HL-60 (cell line): ENCODE data around the gene TANC1.

Experiments
- DNase-seq, 2 experiments: peaks; one replicate each; pipeline ENCODE4 v3.0.0-alpha.2; 2010 to 2020; ENCODE audit warnings: low read depth in 1 of 2, low spot score in 1 of 2
- H3K27ac ChIP-seq: fragments of 250-450 bp; sonication (Bioruptor Pico); replicated peaks from 2 replicates; pipeline ENCODE4 v1.5.1; 2020; ENCODE audit warnings: mild to moderate bottlenecking, moderate library complexity
- H3K27me3 ChIP-seq: fragments of 250-450 bp; sonication (Bioruptor Pico); 2 replicates; pipeline ENCODE4 v1.5.1; 2021; ENCODE audit warnings: mild to moderate bottlenecking, moderate library complexity; ENCODE audit not compliant: insufficient read depth, poor library complexity, severe bottlenecking
- H3K4me3 ChIP-seq: replicated peaks from 2 replicates; pipeline ENCODE4 v1.5.1; 2011; ENCODE audit warnings: mild to moderate bottlenecking, control low read depth, low read length; ENCODE audit not compliant: insufficient read depth
- GABPA ChIP-seq: IDR thresholded peaks from 2 replicates; pipeline ENCODE4 v1.6.1; 2012; ENCODE audit warnings: low read depth
- POLR2AphosphoS5 ChIP-seq: IDR thresholded peaks from 2 replicates; pipeline ENCODE4 v1.6.1; 2012; ENCODE audit warnings: low read depth
- SPI1 ChIP-seq: IDR thresholded peaks from 2 replicates; pipeline ENCODE4 v1.6.1; 2012; ENCODE audit warnings: low read depth, mild to moderate bottlenecking, borderline replicate concordance
- TF ChIP-seq, protein P1 (sequence below): IDR thresholded peaks from one replicate; pipeline ENCODE4 v1.5.1; 2011; ENCODE audit warnings: low read length, control low read depth, inconsistent platforms; ENCODE audit not compliant: insufficient read depth
- TF ChIP-seq, protein P2 (sequence below): IDR thresholded peaks from 2 replicates; pipeline ENCODE4 v1.6.1; 2012; ENCODE audit warnings: low read depth; ENCODE audit not compliant: insufficient replicate concordance

The TANC1 gene

DNA sequence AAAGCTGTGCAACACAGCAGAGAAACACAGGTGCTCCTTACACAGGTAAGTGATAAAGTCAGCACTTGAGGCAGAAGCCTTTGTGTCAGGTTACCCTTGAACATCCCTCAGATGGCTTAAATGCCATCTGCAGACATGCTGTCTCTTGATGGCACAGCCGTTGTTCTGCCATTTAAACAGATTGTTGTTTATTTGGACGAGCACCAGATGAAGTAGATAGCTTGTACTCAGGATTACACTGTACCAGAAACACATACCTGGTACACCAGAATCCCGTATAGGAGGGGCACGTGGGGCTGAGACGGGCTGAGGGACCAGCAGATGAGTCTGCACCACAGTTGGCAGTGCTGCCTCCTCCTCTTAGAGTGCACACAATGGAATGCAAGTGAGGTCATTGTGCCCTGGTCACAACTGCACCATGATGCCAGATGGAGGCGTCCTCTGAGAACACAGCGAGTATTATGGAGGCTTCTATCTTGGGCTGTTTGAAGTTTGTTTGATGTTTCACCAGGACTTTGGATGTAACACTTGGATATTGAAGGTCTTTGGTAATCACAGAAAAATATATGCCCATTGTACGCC lies 143.0 kb downstream of the TANC1 start:
- Histone ChIP-seq H3K27me3 (no peaks in the 10 kb centered on the region), H3K4me3 (no peak overlapping the region), H3K27ac (no peak overlapping the region)
- DNase-seq: no peak
- TF ChIP-seq, protein P1, sequence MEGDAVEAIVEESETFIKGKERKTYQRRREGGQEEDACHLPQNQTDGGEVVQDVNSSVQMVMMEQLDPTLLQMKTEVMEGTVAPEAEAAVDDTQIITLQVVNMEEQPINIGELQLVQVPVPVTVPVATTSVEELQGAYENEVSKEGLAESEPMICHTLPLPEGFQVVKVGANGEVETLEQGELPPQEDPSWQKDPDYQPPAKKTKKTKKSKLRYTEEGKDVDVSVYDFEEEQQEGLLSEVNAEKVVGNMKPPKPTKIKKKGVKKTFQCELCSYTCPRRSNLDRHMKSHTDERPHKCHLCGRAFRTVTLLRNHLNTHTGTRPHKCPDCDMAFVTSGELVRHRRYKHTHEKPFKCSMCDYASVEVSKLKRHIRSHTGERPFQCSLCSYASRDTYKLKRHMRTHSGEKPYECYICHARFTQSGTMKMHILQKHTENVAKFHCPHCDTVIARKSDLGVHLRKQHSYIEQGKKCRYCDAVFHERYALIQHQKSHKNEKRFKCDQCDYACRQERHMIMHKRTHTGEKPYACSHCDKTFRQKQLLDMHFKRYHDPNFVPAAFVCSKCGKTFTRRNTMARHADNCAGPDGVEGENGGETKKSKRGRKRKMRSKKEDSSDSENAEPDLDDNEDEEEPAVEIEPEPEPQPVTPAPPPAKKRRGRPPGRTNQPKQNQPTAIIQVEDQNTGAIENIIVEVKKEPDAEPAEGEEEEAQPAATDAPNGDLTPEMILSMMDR: no peak
- TF ChIP-seq SPI1: no peak

GRCh38 chr2:159114835-159115234 lies 146.4 kb downstream of the TANC1 start:
- Histone ChIP-seq H3K4me3 (no peak overlapping the region), H3K27me3 (no peaks in the 10 kb centered on the region), H3K27ac (no peak overlapping the region)
- no peak for DNase-seq
- TF ChIP-seq, protein P2, sequence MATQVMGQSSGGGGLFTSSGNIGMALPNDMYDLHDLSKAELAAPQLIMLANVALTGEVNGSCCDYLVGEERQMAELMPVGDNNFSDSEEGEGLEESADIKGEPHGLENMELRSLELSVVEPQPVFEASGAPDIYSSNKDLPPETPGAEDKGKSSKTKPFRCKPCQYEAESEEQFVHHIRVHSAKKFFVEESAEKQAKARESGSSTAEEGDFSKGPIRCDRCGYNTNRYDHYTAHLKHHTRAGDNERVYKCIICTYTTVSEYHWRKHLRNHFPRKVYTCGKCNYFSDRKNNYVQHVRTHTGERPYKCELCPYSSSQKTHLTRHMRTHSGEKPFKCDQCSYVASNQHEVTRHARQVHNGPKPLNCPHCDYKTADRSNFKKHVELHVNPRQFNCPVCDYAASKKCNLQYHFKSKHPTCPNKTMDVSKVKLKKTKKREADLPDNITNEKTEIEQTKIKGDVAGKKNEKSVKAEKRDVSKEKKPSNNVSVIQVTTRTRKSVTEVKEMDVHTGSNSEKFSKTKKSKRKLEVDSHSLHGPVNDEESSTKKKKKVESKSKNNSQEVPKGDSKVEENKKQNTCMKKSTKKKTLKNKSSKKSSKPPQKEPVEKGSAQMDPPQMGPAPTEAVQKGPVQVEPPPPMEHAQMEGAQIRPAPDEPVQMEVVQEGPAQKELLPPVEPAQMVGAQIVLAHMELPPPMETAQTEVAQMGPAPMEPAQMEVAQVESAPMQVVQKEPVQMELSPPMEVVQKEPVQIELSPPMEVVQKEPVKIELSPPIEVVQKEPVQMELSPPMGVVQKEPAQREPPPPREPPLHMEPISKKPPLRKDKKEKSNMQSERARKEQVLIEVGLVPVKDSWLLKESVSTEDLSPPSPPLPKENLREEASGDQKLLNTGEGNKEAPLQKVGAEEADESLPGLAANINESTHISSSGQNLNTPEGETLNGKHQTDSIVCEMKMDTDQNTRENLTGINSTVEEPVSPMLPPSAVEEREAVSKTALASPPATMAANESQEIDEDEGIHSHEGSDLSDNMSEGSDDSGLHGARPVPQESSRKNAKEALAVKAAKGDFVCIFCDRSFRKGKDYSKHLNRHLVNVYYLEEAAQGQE: no peak
- TF ChIP-seq SPI1 (no peak), POLR2AphosphoS5 (no peak), GABPA (no peak)
- TF ChIP-seq, protein P1: no peak

DNA sequence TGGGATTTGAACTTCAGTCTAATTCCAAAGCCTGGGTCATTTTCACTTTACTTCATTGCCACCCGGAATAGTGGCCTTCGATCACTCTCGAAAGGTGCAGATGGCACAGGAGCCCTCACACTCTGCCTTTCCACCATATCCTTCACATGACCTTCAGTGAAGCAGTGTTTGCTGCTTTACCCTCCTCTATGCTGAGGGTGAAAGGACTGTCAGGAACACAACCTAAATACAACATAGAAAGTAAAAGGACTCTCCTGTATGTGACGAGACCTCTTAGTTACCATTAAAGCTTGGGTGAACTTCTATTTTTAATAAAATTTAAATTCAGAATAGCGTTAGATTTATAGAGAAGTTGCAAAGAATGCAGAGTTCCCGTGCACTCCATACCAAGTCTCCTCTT lies 148.5 kb downstream of the TANC1 start:
- DNase-seq: no peak

More for the DNA sequence above, 148.5 kb downstream of the TANC1 start:
- TF ChIP-seq SPI1 (no peak), GABPA (no peak), POLR2AphosphoS5 (no peak)
- TF ChIP-seq, protein P1: no peak
- TF ChIP-seq, protein P2: no peak
- Histone ChIP-seq H3K4me3 (no peak overlapping the region), H3K27ac (no peak overlapping the region), H3K27me3 (no peaks in the 10 kb centered on the region)
